ENCODE data around the gene PIAS1. TPM values are rescaled to one million over a fixed set of nuclear protein-coding genes. Genes with fewer than 3 reads are reported as not detected.
A peak's percentile ranks its signal among the peaks of the same experiment; 100 is the strongest.
"Not testable (repeated sequence)": the region's sequence is repeated elsewhere in the genome, so short reads cannot be mapped to it uniquely, and the experiment has no call there.

Gene PIAS1
- total RNA-seq, 1 donor from 2014 or later, result 72.5 TPM

GRCh38 chr15:68114840-68115239 is 60.7 kb downstream of the PIAS1 start:
- DNase-seq (ENCODE audit: low spot score), result no peak

GRCh38 chr15:68124700-68125099 is 70.6 kb downstream of the PIAS1 start:
- DNase-seq (ENCODE audit: low spot score), result no peak

- DNase-seq (ENCODE audit: low spot score), result no peak
Measured at GRCh38 chr15:68126396-68126795, 72.3 kb downstream of the PIAS1 start.

- no peak for DNase-seq (ENCODE audit: low spot score)
Measured at GRCh38 chr15:68129072-68129471, 75.0 kb downstream of the PIAS1 start.

- no peak for DNase-seq (ENCODE audit: low spot score)
Measured at GRCh38 chr15:68130851-68131250, 76.7 kb downstream of the PIAS1 start.

- DNase-seq (ENCODE audit: low spot score), result no peak
Measured at GRCh38 chr15:68137096-68137495, 83.0 kb downstream of the PIAS1 start.

GRCh38 chr15:68143129-68143528 is 89.0 kb downstream of the PIAS1 start:
- DNase-seq (ENCODE audit: low spot score), result no peak

GRCh38 chr15:68143785-68144184 is 89.7 kb downstream of the PIAS1 start:
- no peak for DNase-seq (ENCODE audit: low spot score)

- DNase-seq (ENCODE audit: low spot score), result no peak
Measured at GRCh38 chr15:68145706-68146105, 91.6 kb downstream of the PIAS1 start.

GRCh38 chr15:68148039-68148438 is 93.9 kb downstream of the PIAS1 start:
- DNase-seq (ENCODE audit: low spot score), result no peak

- no peak for DNase-seq (ENCODE audit: low spot score)
Measured at GRCh38 chr15:68149059-68149458, 94.9 kb downstream of the PIAS1 start.

GRCh38 chr15:68150187-68150586 is 96.1 kb downstream of the PIAS1 start:
- DNase-seq (ENCODE audit: low spot score), result no peak

- no peak for DNase-seq (ENCODE audit: low spot score)
Measured at GRCh38 chr15:68151277-68151676, 97.2 kb downstream of the PIAS1 start.

GRCh38 chr15:68152342-68152741 is 98.2 kb downstream of the PIAS1 start:
- no peak for DNase-seq (ENCODE audit: low spot score)

- DNase-seq (ENCODE audit: low spot score), result peak; percentile 53
Measured at GRCh38 chr15:68154923-68155559, 100.9 kb downstream of the PIAS1 start.

GRCh38 chr15:68157074-68157473 is 103.0 kb downstream of the PIAS1 start:
- no peak for DNase-seq (ENCODE audit: low spot score)

GRCh38 chr15:68158046-68158628 is 104.0 kb downstream of the PIAS1 start:
- DNase-seq (ENCODE audit: low spot score), result no peak

GRCh38 chr15:68163191-68163590 is 109.1 kb downstream of the PIAS1 start:
- no peak for DNase-seq (ENCODE audit: low spot score)

- no peak for DNase-seq (ENCODE audit: low spot score)
Measured at GRCh38 chr15:68166847-68167246, 112.7 kb downstream of the PIAS1 start.

- DNase-seq (ENCODE audit: low spot score), result not testable (repeated sequence)
Measured at GRCh38 chr15:68172037-68172436, 117.9 kb downstream of the PIAS1 start.

- no peak for DNase-seq (ENCODE audit: low spot score)
Measured at GRCh38 chr15:68173119-68173518, 119.0 kb downstream of the PIAS1 start.

GRCh38 chr15:68175526-68175925 is 121.4 kb downstream of the PIAS1 start:
- no peak for DNase-seq (ENCODE audit: low spot score)

GRCh38 chr15:68176601-68177000 is 122.5 kb downstream of the PIAS1 start:
- no peak for DNase-seq (ENCODE audit: low spot score)

GRCh38 chr15:68177742-68178141 is 123.6 kb downstream of the PIAS1 start:
- DNase-seq (ENCODE audit: low spot score), result no peak

Data from ureter (tissue), 1 donor.